Prostate gland (tissue), 2 donors: Measurements from ENCODE around the gene OR4D10. TPM values are rescaled to one million over a fixed set of nuclear protein-coding genes. Genes with fewer than 3 reads are reported as not detected.
"Not testable (repeated sequence)": the region's sequence is repeated elsewhere in the genome, so short reads cannot be mapped to it uniquely, and the experiment has no call there.

Experiments used
- DNase-seq: peaks from one replicate; pipeline ENCODE4 v3.0.0-alpha.2; 2019; ENCODE audit warnings: low spot score
- H3K27ac ChIP-seq, 2 donors: fragments of 200-600 bp; sonication (generic); 2 replicates each; pipeline ENCODE4 v1.5.1; 2017 to 2019
- H3K27me3 ChIP-seq: fragments of 200-600 bp; sonication (generic); replicated peaks from 2 replicates; pipeline ENCODE4 v1.5.1; 2019; ENCODE audit not compliant: insufficient read depth
- H3K36me3 ChIP-seq, 2 donors: fragments of 200-600 bp; sonication (generic); 1 replicate in 1 of 2; 2 replicates in 1 of 2; pipeline versions ENCODE4 v1.5.1 to v1.8.1; 2017 to 2019
- H3K4me1 ChIP-seq: fragments of 200-600 bp; sonication (generic); replicated peaks from 2 replicates; pipeline ENCODE4 v1.5.1; 2019
- H3K4me3 ChIP-seq, 2 donors: fragments of 200-600 bp; sonication (generic); 2 replicates each; pipeline ENCODE4 v1.5.1; 2017 to 2019
- H3K9me3 ChIP-seq: fragments of 200-600 bp; sonication (generic); 2 replicates; pipeline ENCODE4 v1.5.1; 2017
- CTCF ChIP-seq, 4 experiments: fragments of 200-600 bp in 2 of 4; fragments of 450-650 bp in 2 of 4; sonication (generic) in 2 of 4; IDR thresholded peaks; 1 replicate in 3 of 4; 2 replicates in 1 of 4; pipeline ENCODE4 v1.5.1; 2016 to 2019; ENCODE audit warnings: antibody characterized with exemption in 4 of 4, mild to moderate bottlenecking in 2 of 4, moderate library complexity in 2 of 4
- POLR2A ChIP-seq: fragments of 450-650 bp; IDR thresholded peaks from one replicate; pipeline ENCODE4 v1.6.1; 2016; ENCODE audit warnings: antibody characterized with exemption, mild to moderate bottlenecking
- POLR2AphosphoS5 ChIP-seq: sonication (generic); formaldehyde crosslinking; IDR thresholded peaks from one replicate; pipeline ENCODE4 v1.6.1; 2017; ENCODE audit warnings: antibody characterized with exemption
- WGBS: methylation state at CpG from one replicate; pipeline ENCODE4 v1.1.5; 2018; 5-methylcytosine and 5-hydroxymethylcytosine counted together
- intact Hi-C: fragments of 100-400 bp; cut with DNase I; formaldehyde crosslinking; loops from one replicate; pipeline ENCODE4 v1.14.2; 2022
- total RNA-seq, 2 donors: library from RNA; depleted of rRNA; stranded (reverse); fragments of >200 nt; gene quantifications; one replicate each; pipeline ENCODE4 v1.1.0, GENCODE V29; 2016

Gene OR4D10
- total RNA-seq, 2 donors from 2014 or later, result not detected

- 67% methylated on average over 3 of the region's 3 CpGs for WGBS
- intact Hi-C loops, result no loop called here
- no peak overlapping the region for H3K27ac ChIP-seq
- no peak for DNase-seq
- no peak for TF ChIP-seq POLR2A
- no peak for TF ChIP-seq CTCF (IDR thresholded peaks at IDR 0.05)
- TF ChIP-seq POLR2AphosphoS5, result no peak
- no peak overlapping the region for H3K4me3 ChIP-seq
- no peaks in the 10 kb centered on the region for H3K9me3 ChIP-seq
- H3K4me1 ChIP-seq, result no peaks in the 10 kb centered on the region
- H3K36me3 ChIP-seq, result no peaks in the 10 kb centered on the region
- no peaks in the 10 kb centered on the region for H3K27me3 ChIP-seq
Measured at GRCh38 chr11:59480359-59480758, 7.2 kb downstream of the OR4D10 start.

GRCh38 chr11:59501931-59502330 lies 28.8 kb downstream of the OR4D10 start:
- no peak for DNase-seq
- Histone ChIP-seq H3K4me3 (no peak overlapping the region), H3K27ac (no peak overlapping the region), H3K27me3 (no peaks in the 10 kb centered on the region), H3K4me1 (no peaks in the 10 kb centered on the region), H3K36me3 (no peaks in the 10 kb centered on the region), H3K9me3 (no peaks in the 10 kb centered on the region)
- 86% methylated on average over 1 of the region's 1 CpG for WGBS
- no peak for TF ChIP-seq CTCF (IDR thresholded peaks at IDR 0.05)
- TF ChIP-seq POLR2A, result no peak
- TF ChIP-seq POLR2AphosphoS5, result no peak
- intact Hi-C loops, result no loop called here

- TF ChIP-seq POLR2AphosphoS5 (no peak), CTCF (IDR thresholded peaks at IDR 0.05) (no peak), POLR2A (no peak)
- H3K4me1 ChIP-seq, result no peaks in the 10 kb centered on the region
- H3K27me3 ChIP-seq, result no peaks in the 10 kb centered on the region
- H3K36me3 ChIP-seq, result no peaks in the 10 kb centered on the region
- DNase-seq, result no peak
- H3K4me3 ChIP-seq, result no peak within 1 kb of the TSS
- intact Hi-C loops, result no loop called here
- no peak within 1 kb of the TSS for H3K27ac ChIP-seq
- no peaks in the 10 kb centered on the region for H3K9me3 ChIP-seq
Measured at GRCh38 chr11:59503276-59503675, 30.2 kb downstream of the OR4D10 start, which contains the start of gene OR4D11. TSS of gene OR4D11 (plus strand) at chr11:59503576. CDS start at chr11:59503576, 0 bp downstream.

- Histone ChIP-seq H3K36me3 (no peaks in the 10 kb centered on the region), H3K27ac (no peak within 1 kb of the TSS), H3K4me3 (no peak within 1 kb of the TSS), H3K9me3 (no peaks in the 10 kb centered on the region), H3K4me1 (no peaks in the 10 kb centered on the region), H3K27me3 (no peaks in the 10 kb centered on the region)
- no peak for TF ChIP-seq POLR2AphosphoS5
- TF ChIP-seq POLR2A, result no peak
- no peak for TF ChIP-seq CTCF (IDR thresholded peaks at IDR 0.05)
- intact Hi-C loops, result no loop called here
- 17% methylated on average over 2 of the region's 2 CpGs for WGBS
- no peak for DNase-seq
Measured at GRCh38 chr11:59510941-59511589, 38.0 kb downstream of the OR4D10 start, which contains the start of gene OR4D9. TSS of gene OR4D9 (plus strand) at chr11:59511539. CDS start at chr11:59514913, 3,374 bp downstream.

- Histone ChIP-seq H3K4me1 (no peaks in the 10 kb centered on the region), H3K27me3 (no peaks in the 10 kb centered on the region), H3K9me3 (no peaks in the 10 kb centered on the region), H3K36me3 (no peaks in the 10 kb centered on the region), H3K4me3 (no peak overlapping the region), H3K27ac (no peak overlapping the region)
- intact Hi-C loops, result no loop called here
- 56% methylated on average over 1 of the region's 1 CpG for WGBS
- TF ChIP-seq CTCF (IDR thresholded peaks at IDR 0.05) (no peak), POLR2AphosphoS5 (no peak), POLR2A (no peak)
- no peak for DNase-seq
Measured at GRCh38 chr11:59511675-59512074, 38.6 kb downstream of the OR4D10 start.

GRCh38 chr11:59520139-59520538 lies 47.0 kb downstream of the OR4D10 start:
- H3K36me3 ChIP-seq, H3K27me3 ChIP-seq, H3K4me3 ChIP-seq, H3K9me3 ChIP-seq, H3K4me1 ChIP-seq, DNase-seq, H3K27ac ChIP-seq, intact Hi-C loops: not testable (repeated sequence)
- 66% methylated on average over 2 of the region's 2 CpGs for WGBS
